Pancreas (tissue), 10 donors: ENCODE data around the gene HJV. TPM values are rescaled to one million over a fixed set of nuclear protein-coding genes. Genes with fewer than 3 reads are reported as not detected.

ENCODE experiments used
- ATAC-seq, 4 donors: fragments of 200-7000 bp; cut with Tn5 transposase; one replicate each; pipeline versions ENCODE4 v1.8.0 to v1.9.1; 2020; ENCODE audit warnings: mild to moderate bottlenecking in 4 of 4, moderate library complexity in 4 of 4
- DNase-seq, 6 donors: peaks; one replicate each; pipeline ENCODE4 v3.0.0-alpha.2; 2020
- FAIRE-seq: peaks from 2 replicates; lab custom pipeline; 2012; peaks lifted over from hg19 to GRCh38; lab: Jason Lieb, UNC
- H3K27ac ChIP-seq, 4 donors: fragments of 200-600 bp; sonication (generic); 1 replicate in 3 of 4; 2 replicates in 1 of 4; pipeline versions ENCODE4 v1.5.0 to v1.8.0; 2020
- H3K27me3 ChIP-seq, 4 donors: fragments of 200-600 bp; one replicate each; pipeline ENCODE4 v1.8.0; 2021
- H3K36me3 ChIP-seq, 3 donors: fragments of 200-600 bp; sonication (generic) in 1 of 3; one replicate each; pipeline versions ENCODE4 v1.5.0 to v1.8.0; 2020 to 2021
- H3K4me1 ChIP-seq, 3 donors: fragments of 200-600 bp; one replicate each; pipeline ENCODE4 v1.8.0; 2021
- H3K4me3 ChIP-seq, 4 donors: fragments of 200-600 bp; sonication (generic) in 2 of 4; one replicate each; pipeline versions ENCODE4 v1.5.0 to v1.8.0; 2020 to 2021
- H3K9me3 ChIP-seq, 4 donors: fragments of 200-600 bp; one replicate each; pipeline ENCODE4 v1.8.0; 2021
- WGBS, 2 donors: extraction: QIAGEN DNeasy Blood & Tissue Kit; methylation state at CpG; one replicate each; pipeline ENCODE4 v1.1.7; 2013; 5-methylcytosine and 5-hydroxymethylcytosine counted together
- intact Hi-C, 3 donors: fragments of 100-400 bp; cut with DNase I; formaldehyde crosslinking; loops; one replicate each; pipeline versions ENCODE4 v1.11.1 to v1.14.2; 2022
- polyA plus RNA-seq, 2 donors: library from polyadenylated mRNA; stranded (reverse); fragments of 200-250 nt; gene quantifications; one replicate each; pipeline ENCODE4 v1.2.3, GENCODE V29; 2013
- total RNA-seq, 6 donors: library from RNA; stranded (reverse); fragmentation: NEBNext Ultra II Directional in 4 of 6; extraction: Animal tissue kit (Norgen Biotek cat#: 25700) in 4 of 6; gene quantifications; one replicate each; pipeline versions ENCODE4 v1.2.1 to v1.2.4, GENCODE V29; 2021 to 2023
- TF ChIP-seq, protein P1 (sequence below), 4 donors: fragments of 200-600 bp; sonication (generic) in 3 of 4; IDR thresholded peaks; one replicate each; pipeline versions ENCODE4 v1.5.0 to v1.8.0; 2021; ENCODE audit warnings: antibody characterized with exemption in 4 of 4
- donor health status: healthy with polysubstance abuse.
- donor health status: DM: no; HTN: no; CAD: no; lungs with moderate emphysema.
- donor health status: DM: no; HTN: no; CAD: no.
- donor health status: control.
- donor health status: control.
- donor health status: Bipolar disorder and iron deficiency.
- donor health status: DM: yes; HTN: yes; CAD: no.
- donor health status: DM: no; HTN: no; CAD: no.
- donor health status: DM: no; HTN: no; CAD: no.
- donor health status: DM: yes; HTN: yes; CAD: no.

Gene HJV
- total and polyA plus RNA-seq, 8 donors: 0.07 TPM; not detected in 7

DNA sequence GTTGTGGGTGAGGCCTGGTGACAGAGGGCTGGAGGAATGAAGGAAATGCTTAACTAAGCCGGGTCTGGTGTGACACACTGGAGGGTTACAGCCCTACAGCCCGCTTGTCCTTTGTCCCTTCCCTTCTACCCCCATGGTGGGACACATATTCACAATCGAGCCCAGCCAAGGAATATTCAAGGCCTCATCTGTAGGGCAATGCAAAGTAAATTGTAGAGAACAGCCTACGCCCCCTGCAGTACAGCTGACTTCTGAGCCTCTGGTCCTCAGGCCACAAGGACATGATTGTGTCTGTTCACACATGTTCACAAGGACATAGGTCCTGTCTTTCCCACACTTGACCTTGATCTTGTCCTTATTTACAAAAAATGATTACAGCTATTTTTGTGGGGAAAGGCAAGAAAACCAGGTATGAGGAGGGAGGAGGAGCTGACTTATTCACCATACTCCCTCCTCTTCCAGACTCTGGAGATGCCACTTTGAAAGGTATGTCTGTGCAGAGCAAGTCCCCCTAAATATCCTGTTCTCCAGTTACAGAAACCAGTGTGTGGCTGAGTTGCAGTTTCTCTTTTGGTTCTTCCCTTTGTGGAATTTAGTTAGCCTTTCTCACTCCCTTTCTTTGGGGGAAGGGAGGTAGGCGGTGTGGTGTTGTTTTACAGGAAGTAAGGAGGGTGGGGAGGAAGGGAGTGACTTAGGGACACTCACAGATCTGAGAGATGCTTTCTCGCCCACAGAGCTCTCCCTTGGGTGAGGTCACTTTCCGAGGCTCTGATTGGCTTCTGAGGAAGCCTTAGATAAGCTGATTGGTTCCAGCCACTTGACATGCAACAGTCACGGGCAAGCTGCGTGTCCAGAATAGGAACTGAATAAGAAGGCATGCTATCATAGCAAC is 42.4 kb downstream of the HJV start:
- FAIRE-seq (peak; percentile 76), ATAC-seq (peak; percentile 73 to 87 (median 82)), DNase-seq (peak in 4 of 6 donors; percentile 77 to 87 (median 82))
- TF ChIP-seq, protein P1, sequence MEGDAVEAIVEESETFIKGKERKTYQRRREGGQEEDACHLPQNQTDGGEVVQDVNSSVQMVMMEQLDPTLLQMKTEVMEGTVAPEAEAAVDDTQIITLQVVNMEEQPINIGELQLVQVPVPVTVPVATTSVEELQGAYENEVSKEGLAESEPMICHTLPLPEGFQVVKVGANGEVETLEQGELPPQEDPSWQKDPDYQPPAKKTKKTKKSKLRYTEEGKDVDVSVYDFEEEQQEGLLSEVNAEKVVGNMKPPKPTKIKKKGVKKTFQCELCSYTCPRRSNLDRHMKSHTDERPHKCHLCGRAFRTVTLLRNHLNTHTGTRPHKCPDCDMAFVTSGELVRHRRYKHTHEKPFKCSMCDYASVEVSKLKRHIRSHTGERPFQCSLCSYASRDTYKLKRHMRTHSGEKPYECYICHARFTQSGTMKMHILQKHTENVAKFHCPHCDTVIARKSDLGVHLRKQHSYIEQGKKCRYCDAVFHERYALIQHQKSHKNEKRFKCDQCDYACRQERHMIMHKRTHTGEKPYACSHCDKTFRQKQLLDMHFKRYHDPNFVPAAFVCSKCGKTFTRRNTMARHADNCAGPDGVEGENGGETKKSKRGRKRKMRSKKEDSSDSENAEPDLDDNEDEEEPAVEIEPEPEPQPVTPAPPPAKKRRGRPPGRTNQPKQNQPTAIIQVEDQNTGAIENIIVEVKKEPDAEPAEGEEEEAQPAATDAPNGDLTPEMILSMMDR (IDR thresholded peaks at IDR 0.05): no peak
- intact Hi-C loops: loop anchor here in 1 of 3 donors (5.0 kb wide), 1 partner anchor 33 kb away; no protein-coding TSS in a partner anchor
- no peaks in the 10 kb centered on the region for H3K9me3 ChIP-seq
- H3K27me3 ChIP-seq: no peaks in the 10 kb centered on the region
- no peaks in the 10 kb centered on the region for H3K36me3 ChIP-seq
- 32 to 49% methylated on average over 9 of the region's 9 CpGs for WGBS, 2 donors
- H3K4me1 ChIP-seq: peaks cover 42 to 59% (median 50%) of the 10 kb centered on the region in 3 donors
- H3K27ac ChIP-seq: peak overlapping the region; percentile 69 to 92 (median 82)
- peak overlapping the region in 2 of 4 donors; percentile 12 to 17 for H3K4me3 ChIP-seq

DNA sequence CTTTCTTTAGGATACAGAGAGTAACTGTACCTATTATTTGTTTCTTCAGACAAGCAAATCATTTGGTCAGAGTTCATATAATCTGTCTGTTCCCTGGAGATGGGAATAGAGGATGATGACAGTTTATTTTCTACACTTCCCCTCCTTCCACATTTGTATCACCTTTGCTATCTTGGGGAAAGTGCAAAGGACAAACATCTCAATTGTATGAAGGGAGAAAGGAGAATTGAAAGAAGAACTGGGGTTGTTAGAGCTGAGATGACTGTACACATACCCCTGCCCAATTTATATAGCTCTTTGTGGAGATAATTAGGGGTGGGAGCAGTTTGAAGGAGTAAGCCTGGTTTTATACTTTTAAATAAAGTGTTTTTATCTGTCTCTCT is 43.1 kb downstream of the HJV start:
- Histone ChIP-seq H3K27ac (peak overlapping the region; percentile 38 to 92 (median 82)), H3K9me3 (no peaks in the 10 kb centered on the region), H3K4me3 (peak overlapping the region in 2 of 4 donors; percentile 12 to 17), H3K36me3 (no peaks in the 10 kb centered on the region), H3K4me1 (peaks cover 42 to 53% (median 44%) of the 10 kb centered on the region in 3 donors), H3K27me3 (no peaks in the 10 kb centered on the region)
- no peak for ATAC-seq
- intact Hi-C loops: loop anchor here in 1 of 3 donors (5.0 kb wide), 1 partner anchor 34 kb away; no protein-coding TSS in a partner anchor
- TF ChIP-seq, protein P1 (IDR thresholded peaks at IDR 0.05): no peak
- FAIRE-seq: no peak
- DNase-seq: no peak

DNA sequence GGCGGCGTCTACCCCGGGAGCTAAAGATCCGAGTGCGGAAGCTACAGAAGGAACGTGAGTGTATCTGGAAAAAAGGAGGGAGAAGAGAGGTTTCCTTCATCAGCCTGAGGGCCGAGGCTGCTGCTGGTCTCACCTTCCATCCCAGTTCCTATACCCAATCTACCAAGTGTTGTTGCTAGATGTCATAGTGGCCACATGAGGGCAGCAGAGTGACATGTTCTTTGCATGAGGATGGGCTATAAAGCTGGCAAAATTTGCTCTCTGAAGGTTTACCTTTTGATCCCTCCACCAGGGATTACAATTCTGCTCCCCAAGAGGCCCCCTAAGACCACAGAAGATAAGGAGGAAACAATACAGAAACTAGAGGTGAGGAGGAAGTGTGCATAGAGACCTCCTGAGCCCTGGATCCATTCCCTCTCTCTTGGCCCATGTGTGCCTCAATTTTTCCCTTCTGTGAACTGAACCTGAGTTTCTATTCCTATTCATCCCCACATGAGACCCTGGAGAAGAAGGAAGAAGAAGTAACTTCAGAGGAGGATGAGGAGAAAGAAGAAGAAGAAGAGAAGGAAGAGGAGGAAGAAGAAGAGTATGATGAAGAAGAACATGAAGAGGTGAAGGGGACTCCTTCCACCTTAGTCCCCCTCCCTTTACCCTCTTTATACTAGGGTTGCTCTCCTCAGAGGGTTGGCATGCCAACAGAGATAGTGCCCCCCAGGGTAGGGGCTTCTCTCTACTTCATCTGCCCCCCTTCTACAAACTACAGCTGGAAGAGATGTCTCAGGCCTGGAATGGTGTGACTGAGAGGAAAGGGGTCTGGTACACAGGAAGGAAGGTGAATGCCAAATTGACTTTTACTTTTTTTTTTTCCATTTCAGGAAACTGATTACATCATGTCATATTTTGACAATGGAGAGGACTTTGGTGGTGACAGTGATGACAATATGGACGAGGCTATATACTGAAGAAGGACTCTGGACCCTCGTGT is 43.8 kb downstream of the HJV start:
- intact Hi-C loops: loop anchor here in 1 of 3 donors (5.0 kb wide), 1 partner anchor 35 kb away; no protein-coding TSS in a partner anchor
- no peaks in the 10 kb centered on the region for H3K27me3 ChIP-seq
- H3K36me3 ChIP-seq: no peaks in the 10 kb centered on the region
- FAIRE-seq: no peak
- H3K4me1 ChIP-seq: peaks cover 37 to 47% (median 39%) of the 10 kb centered on the region in 3 donors
- ATAC-seq: peak; percentile 51 to 78 (median 74)
- WGBS, 2 donors: 20 to 27% methylated on average over 9 of the region's 9 CpGs
- DNase-seq: peak in 5 of 6 donors; percentile 62 to 79 (median 70)
- peak overlapping the region; percentile 38 to 92 (median 82) for H3K27ac ChIP-seq
- TF ChIP-seq, protein P1 (IDR thresholded peaks at IDR 0.05): peak; percentile 66 to 81 (median 77)
- no peaks in the 10 kb centered on the region for H3K9me3 ChIP-seq
- no peak overlapping the region for H3K4me3 ChIP-seq

DNA sequence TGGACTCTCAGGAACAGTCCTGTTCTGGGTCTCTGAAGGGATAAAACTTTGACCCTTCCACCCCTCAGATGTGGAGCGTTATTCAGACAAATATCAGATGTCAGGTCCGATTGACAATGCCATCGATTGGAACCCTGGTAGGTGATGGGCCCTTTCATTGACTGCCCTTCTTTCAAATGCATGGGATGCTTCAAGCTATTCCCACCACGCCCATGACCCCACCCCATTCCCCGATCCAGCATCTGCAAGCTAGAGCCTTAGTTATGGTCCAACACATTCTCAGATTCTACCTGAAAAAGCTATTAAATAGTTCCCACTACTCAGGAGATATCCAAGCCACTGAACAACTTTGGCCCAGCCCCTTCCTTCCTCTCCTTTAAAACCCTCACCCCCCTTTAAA is 44.5 kb downstream of the HJV start:
- no peak overlapping the region for H3K27ac ChIP-seq
- FAIRE-seq (no peak), ATAC-seq (no peak), DNase-seq (peak in 1 of 6 donors; percentile 12)
- no peaks in the 10 kb centered on the region for H3K27me3 ChIP-seq
- TF ChIP-seq, protein P1 (IDR thresholded peaks at IDR 0.05): no peak
- no peaks in the 10 kb centered on the region for H3K9me3 ChIP-seq
- H3K4me1 ChIP-seq: peaks cover 30 to 39% (median 32%) of the 10 kb centered on the region in 3 donors
- no peak overlapping the region for H3K4me3 ChIP-seq
- 77 to 79% methylated on average over 5 of the region's 5 CpGs for WGBS, 2 donors
- no peaks in the 10 kb centered on the region for H3K36me3 ChIP-seq
- intact Hi-C loops: loop anchor here in 1 of 3 donors (5.0 kb wide), 1 partner anchor 35 kb away; no protein-coding TSS in a partner anchor
